HG02943 (cell line): ENCODE data around the gene PRR18.
"Not testable (repeated sequence)": the region's sequence is repeated elsewhere in the genome, so short reads cannot be mapped to it uniquely, and the experiment has no call there.

ENCODE experiments used
- ATAC-seq: cut with Tn5 transposase; IDR thresholded peaks from one replicate; pipeline ENCODE4 v1.9.1; 2021; ENCODE audit warnings: mild to moderate bottlenecking, low read depth, moderate library complexity; ENCODE audit not compliant: unreplicated experiment

The PRR18 gene

GRCh38 chr6:166308033-166308768 is at the start of gene PRR18:
PRR18 (minus strand) TSS chr6:166308392; CDS start chr6:166308142, 250 bp downstream.
- peak; percentile 45 for ATAC-seq

- ATAC-seq: no peak
Observed at GRCh38 chr6:166355552-166355951, 47.4 kb upstream of the PRR18 start.

GRCh38 chr6:166354965-166355364 is 46.8 kb upstream of the PRR18 start:
- ATAC-seq: no peak

GRCh38 chr6:166354143-166354542 is 46.0 kb upstream of the PRR18 start:
- no peak for ATAC-seq

- ATAC-seq: no peak
Observed at GRCh38 chr6:166353507-166353906, 45.3 kb upstream of the PRR18 start.

- ATAC-seq: no peak
Observed at GRCh38 chr6:166352923-166353322, 44.7 kb upstream of the PRR18 start.

GRCh38 chr6:166351715-166352285 is 43.6 kb upstream of the PRR18 start:
- ATAC-seq: peak; percentile 98

- no peak for ATAC-seq
Observed at GRCh38 chr6:166348305-166348949, 40.2 kb upstream of the PRR18 start.

- no peak for ATAC-seq
Observed at GRCh38 chr6:166346965-166347364, 38.8 kb upstream of the PRR18 start.

- no peak for ATAC-seq
Observed at GRCh38 chr6:166346449-166346848, 38.3 kb upstream of the PRR18 start.

GRCh38 chr6:166345672-166346071 is 37.5 kb upstream of the PRR18 start:
- ATAC-seq: not testable (repeated sequence)

- not testable (repeated sequence) for ATAC-seq
Observed at GRCh38 chr6:166344921-166345320, 36.7 kb upstream of the PRR18 start.

- ATAC-seq: no peak
Observed at GRCh38 chr6:166344240-166344639, 36.0 kb upstream of the PRR18 start.

GRCh38 chr6:166343150-166343487 is 34.9 kb upstream of the PRR18 start:
- ATAC-seq: no peak

GRCh38 chr6:166342349-166343149 is 34.4 kb upstream of the PRR18 start, which contains the start of gene SFT2D1:
SFT2D1 (minus strand) TSS chr6:166342545; CDS start chr6:166342481, 64 bp downstream.
- ATAC-seq: peak; percentile 95

- peak; percentile 4 for ATAC-seq
Observed at GRCh38 chr6:166341977-166342348, 33.8 kb upstream of the PRR18 start.

- no peak for ATAC-seq
Observed at GRCh38 chr6:166341464-166341863, 33.3 kb upstream of the PRR18 start.

GRCh38 chr6:166338854-166339253 is 30.7 kb upstream of the PRR18 start:
- no peak for ATAC-seq

- ATAC-seq: no peak
Observed at GRCh38 chr6:166336847-166337246, 28.7 kb upstream of the PRR18 start.

GRCh38 chr6:166335378-166336302 is 27.4 kb upstream of the PRR18 start:
- ATAC-seq: no peak
